Stimulated activated naive CD8-positive, alpha-beta T cell treated with anti-CD3 and anti-CD28 coated beads, Interleukin-15, amount 100 ng/mL, for 72 hours (primary cell): ENCODE data around the gene ROS1.
"Not testable (repeated sequence)": the region's sequence is repeated elsewhere in the genome, so short reads cannot be mapped to it uniquely, and the experiment has no call there.

ENCODE experiments used
- ATAC-seq: fragments of 150-1000 bp; cut with Tn5 transposase; 2 replicates; pipeline ENCODE4 v1.10.0; 2021; ENCODE audit warnings: mild to moderate bottlenecking, moderate library complexity
- DNase-seq, 2 donors: peaks; one replicate each; pipeline ENCODE4 v3.0.0; 2021 to 2022
- H3K27ac Mint-ChIP-seq, 2 donors: one replicate each; pipeline ENCODE4 v1.8.0; 2022; ENCODE audit warnings: mild to moderate bottlenecking in 2 of 2, mixed read lengths in 2 of 2, moderate library complexity in 2 of 2
- H3K27me3 Mint-ChIP-seq: one replicate; pipeline ENCODE4 v1.8.0; 2022; ENCODE audit warnings: mixed read lengths
- H3K4me1 Mint-ChIP-seq: one replicate; pipeline ENCODE4 v1.8.0; 2022; ENCODE audit warnings: mild to moderate bottlenecking, mixed read lengths
- H3K4me3 Mint-ChIP-seq, 2 donors: one replicate each; pipeline ENCODE4 v1.8.0; 2022; ENCODE audit warnings: mild to moderate bottlenecking in 2 of 2, mixed read lengths in 2 of 2, moderate library complexity in 1 of 2
- H3K9me3 Mint-ChIP-seq, 2 donors: one replicate each; pipeline ENCODE4 v1.8.0; 2022; ENCODE audit warnings: mixed read lengths in 2 of 2

The ROS1 gene

GRCh38 chr6:117448732-117449485 is 23.2 kb upstream of the ROS1 start:
- Mint-ChIP-seq H3K27ac (peak overlapping the region in 1 of 2 donors; percentile 33), H3K4me1 (no peaks in the 10 kb centered on the region), H3K27me3 (peaks cover 44% of the 10 kb centered on the region), H3K9me3 (no peaks in the 10 kb centered on the region), H3K4me3 (no peak overlapping the region)
- ATAC-seq, result no peak
- DNase-seq, result no peak

DNA sequence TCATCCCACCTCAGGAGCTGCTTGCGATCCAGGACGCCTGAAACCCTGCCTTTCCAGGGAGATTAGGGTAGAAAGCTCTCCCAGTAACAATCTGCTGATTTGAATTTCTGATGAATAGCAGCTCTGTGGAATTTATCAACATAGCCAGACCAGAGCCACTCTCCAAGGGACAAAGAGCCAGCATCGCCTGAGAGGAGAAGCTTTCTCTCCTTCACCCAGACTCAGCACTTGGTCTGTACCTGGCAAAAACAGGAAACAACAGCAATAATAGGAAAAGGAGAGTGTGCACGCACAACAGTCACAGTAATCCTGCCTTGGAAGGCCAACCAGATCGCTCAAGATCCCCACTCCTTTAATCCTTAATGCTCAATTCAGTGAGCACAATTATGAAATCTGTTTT is 22.3 kb upstream of the ROS1 start:
- no peak overlapping the region for H3K27ac Mint-ChIP-seq
- peaks cover 44% of the 10 kb centered on the region for H3K27me3 Mint-ChIP-seq
- no peak for ATAC-seq
- no peak for DNase-seq
- no peaks in the 10 kb centered on the region for H3K9me3 Mint-ChIP-seq
- H3K4me3 Mint-ChIP-seq, result no peak overlapping the region
- H3K4me1 Mint-ChIP-seq, result no peaks in the 10 kb centered on the region

- no peak overlapping the region for H3K27ac Mint-ChIP-seq
- H3K4me1 Mint-ChIP-seq, result no peaks in the 10 kb centered on the region
- no peaks in the 10 kb centered on the region for H3K9me3 Mint-ChIP-seq
- DNase-seq (no peak), ATAC-seq (no peak)
- no peak overlapping the region for H3K4me3 Mint-ChIP-seq
- peaks cover 53% of the 10 kb centered on the region for H3K27me3 Mint-ChIP-seq
These were observed 21.1 kb upstream of the ROS1 start for GRCh38 chr6:117446861-117447260.

DNA sequence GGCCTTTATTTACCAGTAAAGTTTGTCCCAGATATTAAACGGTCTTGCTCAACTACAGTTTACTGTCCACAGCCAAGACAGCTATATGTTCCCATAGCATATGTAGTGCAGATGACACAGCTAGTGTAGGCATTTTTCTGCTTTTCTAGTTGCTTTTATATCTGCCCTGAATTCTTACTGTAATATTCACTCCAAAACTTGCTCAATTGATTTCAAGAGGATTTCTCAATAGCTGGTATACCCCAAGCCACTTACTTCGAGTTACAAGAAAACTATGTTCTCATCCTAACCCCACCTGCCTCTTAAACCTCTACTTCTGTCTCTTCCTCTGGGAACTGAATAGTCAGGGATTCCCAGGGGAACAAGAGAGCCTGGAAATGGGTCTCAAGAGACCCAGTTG is 18.9 kb upstream of the ROS1 start:
- H3K27me3 Mint-ChIP-seq, result peaks cover 54% of the 10 kb centered on the region
- H3K27ac Mint-ChIP-seq, result no peak overlapping the region
- H3K4me3 Mint-ChIP-seq, result no peak overlapping the region
- no peaks in the 10 kb centered on the region for H3K4me1 Mint-ChIP-seq
- ATAC-seq, result no peak
- DNase-seq, result no peak
- no peaks in the 10 kb centered on the region for H3K9me3 Mint-ChIP-seq

DNA sequence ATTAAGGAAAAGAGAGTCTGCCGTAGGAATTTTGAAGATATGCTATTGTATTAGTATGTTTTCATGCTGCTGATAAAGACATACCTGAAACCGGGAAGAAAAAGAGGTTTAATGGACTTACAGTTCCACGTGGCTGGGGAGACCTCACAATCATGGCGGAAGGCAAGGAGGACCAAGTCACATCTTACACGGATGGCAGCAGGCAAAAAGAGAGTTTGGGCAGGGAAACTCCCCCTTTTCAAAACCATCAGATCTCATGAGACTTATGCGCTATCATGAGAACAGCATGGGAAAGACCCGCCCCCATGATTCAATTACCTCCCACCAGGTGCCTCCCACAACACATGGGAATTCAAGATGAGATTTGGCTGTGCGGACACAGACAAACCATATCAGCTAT is 16.6 kb upstream of the ROS1 start:
- H3K4me3 Mint-ChIP-seq, H3K9me3 Mint-ChIP-seq, H3K4me1 Mint-ChIP-seq, H3K27ac Mint-ChIP-seq, ATAC-seq, DNase-seq: not testable (repeated sequence)
- H3K27me3 Mint-ChIP-seq, result peaks cover 44% of the 10 kb centered on the region

- peaks cover 39% of the 10 kb centered on the region for H3K27me3 Mint-ChIP-seq
- ATAC-seq (no peak), DNase-seq (no peak)
- H3K9me3 Mint-ChIP-seq, result no peaks in the 10 kb centered on the region
- no peaks in the 10 kb centered on the region for H3K4me1 Mint-ChIP-seq
- no peak overlapping the region for H3K4me3 Mint-ChIP-seq
- no peak overlapping the region for H3K27ac Mint-ChIP-seq
These were observed 16.1 kb upstream of the ROS1 start for GRCh38 chr6:117441824-117442264.

- Mint-ChIP-seq H3K4me1 (no peaks in the 10 kb centered on the region), H3K9me3 (no peaks in the 10 kb centered on the region), H3K27ac (no peak overlapping the region), H3K27me3 (peaks cover 32% of the 10 kb centered on the region), H3K4me3 (no peak overlapping the region)
- DNase-seq (no peak), ATAC-seq (no peak)
These were observed 15.2 kb upstream of the ROS1 start for GRCh38 chr6:117440706-117441525.

GRCh38 chr6:117432273-117432672 is 6.5 kb upstream of the ROS1 start:
- Mint-ChIP-seq H3K4me3 (no peak overlapping the region), H3K27ac (no peak overlapping the region), H3K27me3 (peaks cover 41% of the 10 kb centered on the region), H3K4me1 (no peaks in the 10 kb centered on the region), H3K9me3 (no peaks in the 10 kb centered on the region)
- DNase-seq (no peak), ATAC-seq (no peak)

DNA sequence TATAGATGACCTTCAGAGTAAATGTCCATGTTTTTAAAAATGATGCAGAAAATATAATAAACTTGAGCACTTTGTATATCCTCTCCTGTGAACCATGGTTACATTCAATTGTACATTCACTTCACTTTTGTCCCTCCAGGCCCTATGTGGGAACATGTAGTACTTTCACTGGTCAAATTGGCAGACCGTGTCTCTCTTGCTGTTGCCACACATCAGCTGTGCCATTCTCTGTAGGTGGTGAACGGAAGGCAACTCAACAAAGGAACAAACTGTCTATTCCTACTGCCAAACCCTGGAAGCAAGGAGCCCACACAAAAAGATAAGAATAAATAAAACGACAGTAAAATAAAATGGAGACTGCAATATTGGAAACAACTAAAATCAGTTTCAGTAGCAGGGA is 2.0 kb downstream of the ROS1 start:
- H3K27me3 Mint-ChIP-seq, result peaks cover 20% of the 10 kb centered on the region
- H3K27ac Mint-ChIP-seq, result no peak overlapping the region
- no peak for ATAC-seq

GRCh38 chr6:117418320-117418719 is 7.4 kb downstream of the ROS1 start:
- DNase-seq (no peak), ATAC-seq (no peak)
- Mint-ChIP-seq H3K4me3 (no peak overlapping the region), H3K4me1 (no peaks in the 10 kb centered on the region), H3K27me3 (peaks cover 5% of the 10 kb centered on the region), H3K9me3 (no peaks in the 10 kb centered on the region), H3K27ac (no peak overlapping the region)

More for the DNA sequence above, 2.0 kb downstream of the ROS1 start:
- Mint-ChIP-seq H3K4me1 (no peaks in the 10 kb centered on the region), H3K4me3 (no peak overlapping the region), H3K9me3 (no peaks in the 10 kb centered on the region)
- DNase-seq, result no peak

GRCh38 chr6:117417851-117418250 is 7.9 kb downstream of the ROS1 start:
- Mint-ChIP-seq H3K27me3 (peaks cover 5% of the 10 kb centered on the region), H3K4me3 (no peak overlapping the region), H3K9me3 (no peaks in the 10 kb centered on the region), H3K4me1 (no peaks in the 10 kb centered on the region), H3K27ac (no peak overlapping the region)
- no peak for ATAC-seq
- no peak for DNase-seq

- H3K27me3 Mint-ChIP-seq, result peaks cover 23% of the 10 kb centered on the region
These were observed 11.0 kb downstream of the ROS1 start for GRCh38 chr6:117414770-117415169.

GRCh38 chr6:117411474-117411873 is 14.3 kb downstream of the ROS1 start:
- ATAC-seq, result no peak
- Mint-ChIP-seq H3K27ac (no peak overlapping the region), H3K4me1 (no peaks in the 10 kb centered on the region), H3K4me3 (no peak overlapping the region), H3K9me3 (no peaks in the 10 kb centered on the region), H3K27me3 (peaks cover 47% of the 10 kb centered on the region)
- no peak for DNase-seq

More at GRCh38 chr6:117414770-117415169, 11.0 kb downstream of the ROS1 start:
- DNase-seq (no peak), ATAC-seq (no peak)
- Mint-ChIP-seq H3K4me3 (no peak overlapping the region), H3K9me3 (no peaks in the 10 kb centered on the region), H3K4me1 (no peaks in the 10 kb centered on the region), H3K27ac (peak overlapping the region in 1 of 2 donors; percentile 35)

DNA sequence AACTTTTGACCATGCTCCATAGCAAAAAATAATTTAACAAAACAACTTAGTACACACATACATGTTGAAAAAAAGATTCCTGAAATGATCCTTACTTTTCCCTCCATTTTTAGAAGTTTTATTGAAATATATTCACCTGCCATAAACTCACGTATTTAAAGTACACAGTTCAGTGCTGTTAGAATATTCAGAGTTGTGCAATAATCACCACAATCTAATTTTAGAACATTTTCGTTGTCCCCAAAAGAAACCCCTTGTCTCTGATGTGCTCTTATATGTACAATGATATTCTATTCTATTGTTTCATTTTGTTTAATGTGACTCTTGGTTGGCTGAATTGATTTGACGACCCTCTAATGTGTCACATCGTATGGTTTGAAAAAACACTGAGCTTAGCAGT is 15.9 kb downstream of the ROS1 start:
- Mint-ChIP-seq H3K9me3 (no peaks in the 10 kb centered on the region), H3K27me3 (peaks cover 47% of the 10 kb centered on the region), H3K4me3 (no peak overlapping the region), H3K27ac (no peak overlapping the region), H3K4me1 (no peaks in the 10 kb centered on the region)
- DNase-seq, result no peak
- ATAC-seq, result no peak

DNA sequence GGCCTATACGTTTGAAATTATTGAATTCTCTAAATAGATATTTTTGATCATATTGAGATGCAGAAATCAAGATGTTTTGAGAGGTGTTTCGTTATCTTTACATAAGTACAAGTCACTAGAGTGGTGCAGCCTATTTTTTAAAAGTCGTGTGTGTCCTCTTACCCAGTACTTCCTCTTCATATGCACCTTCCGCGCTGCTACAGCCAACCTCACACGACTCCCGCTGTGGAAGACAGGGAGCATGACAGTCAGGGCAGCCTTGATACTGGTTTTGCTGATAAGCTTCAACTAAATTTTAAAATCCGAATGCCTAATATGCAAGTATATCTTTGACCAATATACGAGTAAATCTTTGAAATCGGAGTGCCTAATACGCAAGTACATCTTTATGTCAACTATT is 16.3 kb downstream of the ROS1 start:
- H3K4me3 Mint-ChIP-seq, result no peak overlapping the region

DNA sequence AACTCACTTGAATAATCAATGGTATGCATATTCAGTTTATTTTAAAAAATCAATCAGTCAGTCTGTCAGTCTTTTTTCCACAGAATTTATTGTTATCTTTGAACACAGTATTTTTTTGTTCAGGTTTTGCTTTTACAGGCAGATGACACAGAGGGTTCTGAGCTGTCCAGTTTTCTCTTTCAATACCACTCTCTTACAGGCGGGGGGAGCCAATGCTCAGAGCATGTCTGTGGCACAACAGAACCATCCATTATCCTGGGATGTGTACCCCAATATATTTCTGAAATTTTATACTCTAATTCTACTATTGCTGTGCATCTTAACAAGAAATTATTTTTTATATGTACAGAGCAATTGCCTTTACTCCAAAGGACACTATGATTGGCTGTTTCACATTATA is 21.2 kb downstream of the ROS1 start:
- H3K4me3 Mint-ChIP-seq, result no peak overlapping the region
- no peak for ATAC-seq
- H3K9me3 Mint-ChIP-seq, result no peaks in the 10 kb centered on the region
- DNase-seq, result no peak
- H3K4me1 Mint-ChIP-seq, result no peaks in the 10 kb centered on the region
- H3K27me3 Mint-ChIP-seq, result peaks cover 22% of the 10 kb centered on the region
- no peak overlapping the region for H3K27ac Mint-ChIP-seq

More for the DNA sequence above, 16.3 kb downstream of the ROS1 start:
- Mint-ChIP-seq H3K27ac (no peak overlapping the region), H3K27me3 (peaks cover 47% of the 10 kb centered on the region), H3K4me1 (no peaks in the 10 kb centered on the region), H3K9me3 (no peaks in the 10 kb centered on the region)
- no peak for ATAC-seq
- no peak for DNase-seq
